ENCODE measurements around the gene ARID4B. TPM values are rescaled to one million over a fixed set of nuclear protein-coding genes. Genes with fewer than 3 reads are reported as not detected.
"Not testable (repeated sequence)": the region's sequence is repeated elsewhere in the genome, so short reads cannot be mapped to it uniquely, and the experiment has no call there.

ARID4B gene
- total and polyA plus RNA-seq, 7 donors, result 8.1 to 41.7 (median 30.1) TPM

- DNase-seq, result no peak
- 95 to 97% methylated on average over 3 of the region's 3 CpGs for WGBS, 2 donors
- H3K9me3 ChIP-seq, result no peaks in the 10 kb centered on the region
- intact Hi-C loops (cut with DNase I), result no loop called here
- peaks cover 0 to 43% (median 36%) of the 10 kb centered on the region in 4 donors for H3K4me1 ChIP-seq
- H3K4me3 ChIP-seq, result no peak overlapping the region
- H3K27ac ChIP-seq, result no peak overlapping the region
- TF ChIP-seq POLR2A (IDR thresholded peaks at IDR 0.05) (no peak), POLR2AphosphoS5 (IDR thresholded peaks at IDR 0.05) (no peak), CTCF (IDR thresholded peaks at IDR 0.05) (no peak), EP300 (IDR thresholded peaks at IDR 0.05) (no peak)
- no peaks in the 10 kb centered on the region for H3K36me3 ChIP-seq
- H3K27me3 ChIP-seq, result no peaks in the 10 kb centered on the region
Measured at GRCh38 chr1:235262539-235262938, 65.4 kb downstream of the ARID4B start.

GRCh38 chr1:235261243-235261642 lies 66.7 kb downstream of the ARID4B start:
- Histone ChIP-seq H3K27me3 (no peaks in the 10 kb centered on the region), H3K9me3 (no peaks in the 10 kb centered on the region), H3K27ac (no peak overlapping the region), H3K36me3 (no peaks in the 10 kb centered on the region), H3K4me3 (no peak overlapping the region), H3K4me1 (peaks cover 0 to 34% (median 29%) of the 10 kb centered on the region in 4 donors)
- no peak for DNase-seq
- intact Hi-C loops (cut with DNase I), result no loop called here
- WGBS, 2 donors, result 91 to 96% methylated on average over 4 of the region's 4 CpGs
- TF ChIP-seq CTCF (IDR thresholded peaks at IDR 0.05) (no peak), POLR2AphosphoS5 (IDR thresholded peaks at IDR 0.05) (no peak), EP300 (IDR thresholded peaks at IDR 0.05) (no peak), POLR2A (IDR thresholded peaks at IDR 0.05) (no peak)

DNA sequence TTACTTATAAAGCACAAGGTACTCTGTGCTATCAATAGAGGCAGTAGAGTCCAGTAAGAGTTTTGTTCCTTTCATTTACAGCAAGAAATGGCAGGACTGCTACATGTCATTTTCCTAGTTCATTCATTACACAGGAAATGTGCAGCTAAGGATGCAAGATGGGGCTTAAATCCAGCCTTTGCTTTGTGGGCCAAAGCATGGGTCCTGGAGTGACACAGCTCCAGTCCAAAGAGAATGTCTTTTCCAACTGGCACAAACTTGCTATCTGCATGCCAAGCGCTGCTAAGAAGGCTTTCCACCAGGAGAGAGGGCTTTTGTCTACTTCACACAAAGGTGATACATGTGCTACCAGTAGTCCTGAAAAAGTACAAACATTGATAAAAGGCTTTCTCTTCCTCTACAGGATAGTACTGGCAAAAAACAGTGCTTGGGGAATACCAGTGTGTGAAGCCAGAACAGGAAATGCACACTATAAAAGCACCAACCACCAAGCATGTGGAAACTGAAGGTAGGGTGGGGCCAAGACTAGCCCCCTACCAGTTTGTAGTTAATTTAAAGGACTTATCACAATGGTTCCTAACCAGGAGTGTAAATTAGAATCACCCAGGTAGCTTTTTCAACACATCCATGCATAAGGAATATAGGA lies 68.7 kb downstream of the ARID4B start:
- Histone ChIP-seq H3K36me3 (no peaks in the 10 kb centered on the region), H3K4me3 (no peak overlapping the region), H3K27me3 (no peaks in the 10 kb centered on the region), H3K27ac (no peak overlapping the region), H3K4me1 (peaks cover 0 to 26% (median 19%) of the 10 kb centered on the region in 4 donors), H3K9me3 (no peaks in the 10 kb centered on the region)
- DNase-seq, result no peak
- intact Hi-C loops (cut with DNase I), result no loop called here
- no peak for TF ChIP-seq POLR2AphosphoS5 (IDR thresholded peaks at IDR 0.05)
- no peak for TF ChIP-seq POLR2A (IDR thresholded peaks at IDR 0.05)
- TF ChIP-seq CTCF (IDR thresholded peaks at IDR 0.05), result no peak
- no peak for TF ChIP-seq EP300 (IDR thresholded peaks at IDR 0.05)
- 75 to 85% methylated on average over 1 of the region's 1 CpG for WGBS, 2 donors

DNA sequence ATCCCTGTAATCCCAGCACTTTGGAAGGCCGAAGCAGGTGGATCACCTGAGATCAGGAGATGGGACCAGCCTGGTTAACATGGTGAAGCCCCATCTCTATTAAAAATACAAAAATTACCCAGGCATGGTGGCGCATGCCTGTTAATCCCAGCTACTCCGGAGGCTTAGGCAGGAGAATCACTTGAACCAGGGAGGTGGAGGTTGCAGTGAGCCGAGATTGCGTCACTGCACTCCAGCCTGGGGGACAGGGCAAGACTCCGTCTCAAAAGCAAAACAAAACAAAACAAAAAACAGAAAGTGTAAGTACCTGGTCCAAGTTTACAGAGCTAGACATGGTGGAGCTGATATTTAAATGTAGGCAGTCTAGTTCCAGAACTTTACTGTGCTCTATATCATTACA lies 69.9 kb downstream of the ARID4B start:
- H3K27ac ChIP-seq; H3K27me3 ChIP-seq; H3K4me3 ChIP-seq; H3K9me3 ChIP-seq; H3K36me3 ChIP-seq; DNase-seq; intact Hi-C loops (cut with DNase I): not testable (repeated sequence)
- WGBS, 2 donors, result 93 to 94% methylated on average over 6 of the region's 6 CpGs
- peaks cover 0 to 31% (median 17%) of the 10 kb centered on the region in 4 donors for H3K4me1 ChIP-seq

GRCh38 chr1:235254721-235255120 lies 73.3 kb downstream of the ARID4B start:
- H3K4me1 ChIP-seq, result peaks cover 0 to 10% (median 3%) of the 10 kb centered on the region in 4 donors
- peaks cover 0 to 4% (median 0%) of the 10 kb centered on the region in 4 donors for H3K36me3 ChIP-seq
- no peak for DNase-seq
- intact Hi-C loops (cut with DNase I), result loop anchor here (5.0 kb wide), 1 partner anchor 73 kb away; the partner anchor contains the start of genes ARID4B and GGPS1
- no peaks in the 10 kb centered on the region for H3K27me3 ChIP-seq
- H3K27ac ChIP-seq, result no peak overlapping the region
- no peaks in the 10 kb centered on the region for H3K9me3 ChIP-seq
- no peak overlapping the region for H3K4me3 ChIP-seq
- WGBS, 2 donors, result 86 to 87% methylated on average over 1 of the region's 1 CpG
- no peak for TF ChIP-seq CTCF (IDR thresholded peaks at IDR 0.05)
- no peak for TF ChIP-seq POLR2AphosphoS5 (IDR thresholded peaks at IDR 0.05)
- no peak for TF ChIP-seq POLR2A (IDR thresholded peaks at IDR 0.05)
- no peak for TF ChIP-seq EP300 (IDR thresholded peaks at IDR 0.05)

All from sigmoid colon (tissue), 7 donors.